ENCODE measurements around the gene CCDC82. TPM values are rescaled to one million over a fixed set of nuclear protein-coding genes. Genes with fewer than 3 reads are reported as not detected.

CCDC82 gene
- polyA plus RNA-seq, 12 donors: 24.3 to 57.6 (median 38.2) TPM; not detected in 1

- DNase-seq: no peak
Observed at GRCh38 chr11:96331699-96332116, 58.0 kb downstream of the CCDC82 start.

GRCh38 chr11:96330511-96330859 lies 59.2 kb downstream of the CCDC82 start:
- DNase-seq: no peak

- DNase-seq: no peak
Observed at GRCh38 chr11:96329855-96330510, 59.7 kb downstream of the CCDC82 start.

- DNase-seq: no peak
Observed at GRCh38 chr11:96329419-96329818, 60.3 kb downstream of the CCDC82 start.

GRCh38 chr11:96328395-96329010 lies 61.2 kb downstream of the CCDC82 start:
- DNase-seq: no peak

GRCh38 chr11:96326959-96327358 lies 62.8 kb downstream of the CCDC82 start:
- DNase-seq: no peak

- no peak for DNase-seq
Observed at GRCh38 chr11:96324912-96325311, 64.8 kb downstream of the CCDC82 start.

GRCh38 chr11:96323642-96323985 lies 66.1 kb downstream of the CCDC82 start:
- DNase-seq: no peak

GRCh38 chr11:96322775-96323641 lies 66.7 kb downstream of the CCDC82 start:
- DNase-seq: no peak

GRCh38 chr11:96321091-96321490 lies 68.6 kb downstream of the CCDC82 start:
- DNase-seq: no peak

- DNase-seq: no peak
Observed at GRCh38 chr11:96319898-96320656, 69.6 kb downstream of the CCDC82 start.

GRCh38 chr11:96318850-96319249 lies 70.9 kb downstream of the CCDC82 start:
- DNase-seq: no peak

- no peak for DNase-seq
Observed at GRCh38 chr11:96318399-96318798, 71.3 kb downstream of the CCDC82 start.

GRCh38 chr11:96317985-96318384 lies 71.7 kb downstream of the CCDC82 start:
- DNase-seq: no peak

GRCh38 chr11:96317571-96317970 lies 72.1 kb downstream of the CCDC82 start:
- no peak for DNase-seq

- DNase-seq: no peak
Observed at GRCh38 chr11:96316869-96317268, 72.8 kb downstream of the CCDC82 start.

GRCh38 chr11:96315476-96315875 lies 74.2 kb downstream of the CCDC82 start:
- no peak for DNase-seq

GRCh38 chr11:96314326-96315020 lies 75.2 kb downstream of the CCDC82 start:
- no peak for DNase-seq

GRCh38 chr11:96313163-96313562 lies 76.5 kb downstream of the CCDC82 start:
- DNase-seq: no peak

GRCh38 chr11:96311120-96311568 lies 78.6 kb downstream of the CCDC82 start:
- no peak for DNase-seq

- no peak for DNase-seq
Observed at GRCh38 chr11:96310236-96310635, 79.5 kb downstream of the CCDC82 start.

- no peak for DNase-seq
Observed at GRCh38 chr11:96309643-96310017, 80.1 kb downstream of the CCDC82 start.

All from muscle of arm (tissue), 12 donors.